GM12892 (cell line): Measurements from ENCODE around the gene THRSP.

Experiments used
- POLR2A ChIP-seq: IDR thresholded peaks from 2 replicates; pipeline ENCODE4 v1.6.1; 2011; ENCODE audit warnings: low read depth, low read length, control low read depth
- TAF1 ChIP-seq: IDR thresholded peaks from 2 replicates; pipeline ENCODE4 v1.6.1; 2011; ENCODE audit warnings: low read depth, mild to moderate bottlenecking, control low read depth, low read length, borderline replicate concordance

DNA sequence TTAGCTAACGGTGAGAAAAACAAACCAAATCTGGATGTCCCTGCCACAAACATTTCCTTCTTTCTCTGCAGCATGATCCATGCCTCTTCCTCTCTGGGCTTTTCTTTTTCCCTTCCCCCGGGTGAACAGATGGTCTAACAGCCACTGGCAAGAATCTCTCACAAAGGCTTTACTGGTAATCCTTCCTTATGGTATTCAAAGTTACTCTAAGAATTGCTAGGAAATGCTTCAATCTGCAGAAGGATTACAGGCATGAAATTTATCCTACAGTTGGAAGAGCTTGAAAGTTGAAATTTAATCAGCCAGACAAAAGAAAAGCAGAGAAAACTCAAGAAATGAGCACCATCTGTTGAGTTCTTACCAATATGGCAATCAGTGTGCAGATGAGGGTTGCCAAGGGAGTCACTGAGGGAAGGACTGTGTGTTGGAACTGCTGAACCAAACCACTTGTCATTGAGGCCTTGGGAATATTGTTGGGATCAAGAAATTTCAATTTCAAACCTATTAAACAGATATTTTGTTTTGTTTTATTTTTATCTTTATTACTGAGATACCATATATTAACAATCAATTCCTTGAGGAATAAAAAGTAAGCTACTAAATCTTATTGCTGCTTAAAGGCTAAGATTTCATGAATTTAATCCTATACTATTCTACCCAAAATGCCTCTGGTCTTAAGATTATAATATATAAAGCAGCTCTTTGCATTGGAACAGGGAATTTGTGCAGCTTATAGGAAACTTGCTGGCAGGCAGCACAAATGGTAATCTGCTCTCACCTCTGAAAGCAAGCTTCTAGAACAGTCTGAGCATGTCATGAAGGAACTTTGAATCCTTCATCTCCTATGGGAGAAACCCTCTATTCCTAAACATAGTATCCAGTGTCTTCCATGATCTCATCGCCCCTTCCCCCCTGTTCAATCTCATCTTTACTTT is 45.7 kb downstream of the THRSP start:
- TF ChIP-seq POLR2A (no peak), TAF1 (no peak)
